Measurements from ENCODE around the gene RPS15. TPM values are rescaled to one million over a fixed set of nuclear protein-coding genes. Genes with fewer than 3 reads are reported as not detected.

Gene RPS15
- total RNA-seq, 2 donors from 2014 or later: 2,008 to 2,166 TPM

DNA sequence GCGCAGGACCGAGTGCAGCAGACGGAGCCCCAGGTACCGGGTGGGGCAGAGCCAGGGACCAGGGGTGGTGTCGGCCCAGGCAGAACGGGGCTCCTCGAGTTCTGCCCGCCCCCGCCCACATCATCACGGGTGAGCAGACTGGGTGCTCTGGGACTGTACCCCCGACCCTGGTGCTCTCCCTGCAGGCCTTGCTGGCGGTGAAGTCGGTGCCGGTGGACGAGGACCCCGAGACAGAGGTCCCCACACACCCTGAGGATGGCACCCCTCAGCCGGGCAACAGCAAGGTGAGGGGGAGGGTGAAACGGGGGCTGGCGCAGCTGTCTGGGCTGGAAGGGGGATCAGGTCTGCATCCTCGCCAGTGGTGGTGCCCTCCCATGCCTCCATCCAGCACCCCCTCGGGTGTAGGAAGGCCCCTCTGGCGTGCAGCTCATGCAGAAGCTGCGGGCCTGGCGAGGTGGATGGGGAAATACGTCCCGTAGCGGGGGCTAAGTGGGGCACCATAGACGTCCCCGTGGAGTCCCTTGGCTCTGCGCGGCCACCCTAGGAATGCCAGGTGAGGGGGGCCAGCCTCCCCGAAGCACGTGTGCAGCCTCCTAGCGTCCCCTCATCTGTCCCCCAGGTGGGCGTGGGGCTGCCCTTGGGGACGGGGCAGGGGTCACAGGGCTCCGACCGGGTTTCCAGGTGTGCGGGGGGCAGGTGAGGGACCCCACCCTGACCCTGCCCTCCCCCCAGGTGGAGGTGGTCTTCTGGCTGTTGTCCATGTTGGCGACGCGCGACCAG lies 18.1 kb downstream of the RPS15 start:
- ATAC-seq: peak; percentile 1
- no peak for TF ChIP-seq POLR2A (IDR thresholded peaks at IDR 0.05)
- TF ChIP-seq, protein P1, sequence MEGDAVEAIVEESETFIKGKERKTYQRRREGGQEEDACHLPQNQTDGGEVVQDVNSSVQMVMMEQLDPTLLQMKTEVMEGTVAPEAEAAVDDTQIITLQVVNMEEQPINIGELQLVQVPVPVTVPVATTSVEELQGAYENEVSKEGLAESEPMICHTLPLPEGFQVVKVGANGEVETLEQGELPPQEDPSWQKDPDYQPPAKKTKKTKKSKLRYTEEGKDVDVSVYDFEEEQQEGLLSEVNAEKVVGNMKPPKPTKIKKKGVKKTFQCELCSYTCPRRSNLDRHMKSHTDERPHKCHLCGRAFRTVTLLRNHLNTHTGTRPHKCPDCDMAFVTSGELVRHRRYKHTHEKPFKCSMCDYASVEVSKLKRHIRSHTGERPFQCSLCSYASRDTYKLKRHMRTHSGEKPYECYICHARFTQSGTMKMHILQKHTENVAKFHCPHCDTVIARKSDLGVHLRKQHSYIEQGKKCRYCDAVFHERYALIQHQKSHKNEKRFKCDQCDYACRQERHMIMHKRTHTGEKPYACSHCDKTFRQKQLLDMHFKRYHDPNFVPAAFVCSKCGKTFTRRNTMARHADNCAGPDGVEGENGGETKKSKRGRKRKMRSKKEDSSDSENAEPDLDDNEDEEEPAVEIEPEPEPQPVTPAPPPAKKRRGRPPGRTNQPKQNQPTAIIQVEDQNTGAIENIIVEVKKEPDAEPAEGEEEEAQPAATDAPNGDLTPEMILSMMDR (IDR thresholded peaks at IDR 0.05): no peak
- Histone ChIP-seq H3K27ac (no peak overlapping the region), H3K4me1 (peaks cover 43% of the 10 kb centered on the region), H3K36me3 (replicated peaks in 1 of 2; ENCODE audit: insufficient read depth in 1 of 2, low read depth in 2 of 2) (no peaks in the 10 kb centered on the region), H3K4me3 (no peak overlapping the region), H3K9me3 (no peaks in the 10 kb centered on the region), H3K27me3 (peaks cover 0 to 49% of the 10 kb centered on the region in 2 donors)
- WGBS, 2 donors: 16 to 18% methylated on average over 7 to 41 of the region's 43 CpGs
- intact Hi-C loops (cut with DNase I): no loop called here
- DNase-seq: no peak

DNA sequence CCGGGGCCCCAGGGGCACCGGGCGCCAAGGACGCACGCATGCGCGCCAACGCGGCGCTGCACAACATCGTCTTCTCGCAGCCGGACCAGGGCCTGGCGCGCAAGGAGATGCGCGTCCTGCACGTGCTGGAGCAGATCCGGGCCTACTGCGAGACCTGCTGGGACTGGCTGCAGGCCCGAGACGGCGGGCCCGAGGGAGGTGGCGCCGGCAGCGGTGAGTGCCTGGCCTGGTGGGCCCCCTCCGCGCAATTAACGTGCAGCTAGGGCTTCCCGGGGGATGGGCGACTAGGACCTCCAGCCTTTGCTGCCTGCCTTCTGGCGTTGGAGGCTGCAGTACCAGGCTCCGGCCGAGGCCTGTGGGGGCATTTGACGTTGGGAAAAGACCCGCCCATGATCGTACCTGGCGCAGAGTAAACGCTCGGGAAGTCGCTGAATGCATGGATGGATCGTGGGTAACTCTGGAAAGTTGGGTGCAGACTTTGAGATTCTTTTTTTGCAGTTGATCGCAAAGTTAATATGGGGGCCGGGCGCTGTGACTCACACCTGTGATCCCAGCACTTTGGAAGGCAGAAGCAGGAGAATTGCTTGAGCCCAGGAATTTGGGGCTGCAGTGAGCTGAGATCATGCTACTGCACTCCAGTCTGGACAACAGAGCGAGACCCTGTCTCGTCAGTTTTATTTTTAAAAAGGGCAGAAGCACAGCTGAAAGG lies 19.0 kb downstream of the RPS15 start:
- intact Hi-C loops (cut with DNase I): no loop called here
- no peak for DNase-seq
- Histone ChIP-seq H3K27me3 (peaks cover 0 to 41% of the 10 kb centered on the region in 2 donors), H3K4me3 (no peak overlapping the region), H3K27ac (no peak overlapping the region), H3K9me3 (no peaks in the 10 kb centered on the region), H3K36me3 (replicated peaks in 1 of 2; ENCODE audit: insufficient read depth in 1 of 2, low read depth in 2 of 2) (no peaks in the 10 kb centered on the region), H3K4me1 (peaks cover 43% of the 10 kb centered on the region)
- TF ChIP-seq POLR2A (IDR thresholded peaks at IDR 0.05): no peak
- TF ChIP-seq, protein P1 (IDR thresholded peaks at IDR 0.05): no peak
- 9 to 46% methylated on average over 11 to 48 of the region's 48 CpGs for WGBS, 2 donors
- no peak for ATAC-seq

DNA sequence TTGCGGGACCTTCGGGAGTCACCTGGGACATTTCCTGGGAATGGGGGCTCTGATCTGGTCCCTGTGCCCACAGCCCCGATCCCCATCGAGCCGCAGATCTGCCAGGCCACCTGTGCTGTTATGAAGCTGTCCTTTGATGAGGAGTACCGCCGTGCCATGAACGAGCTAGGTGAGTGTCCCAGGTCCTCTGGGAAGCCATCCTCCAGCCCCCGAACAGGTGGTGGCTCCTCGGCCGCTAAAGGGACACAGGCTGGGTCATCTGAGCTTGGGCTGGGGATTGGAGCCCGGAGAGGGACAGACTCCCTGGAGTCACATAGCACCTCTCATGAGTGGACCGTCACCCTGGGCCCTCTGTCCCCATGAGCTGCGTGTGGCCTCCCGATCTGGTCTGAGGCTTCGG lies 19.7 kb downstream of the RPS15 start:
- intact Hi-C loops (cut with DNase I): no loop called here
- no peak overlapping the region for H3K27ac ChIP-seq
- peaks cover 0 to 34% of the 10 kb centered on the region in 2 donors for H3K27me3 ChIP-seq
- DNase-seq: no peak
- no peaks in the 10 kb centered on the region for H3K9me3 ChIP-seq
- TF ChIP-seq POLR2A (IDR thresholded peaks at IDR 0.05): no peak
- TF ChIP-seq, protein P1 (IDR thresholded peaks at IDR 0.05): no peak
- no peak for ATAC-seq
- peaks cover 38% of the 10 kb centered on the region for H3K4me1 ChIP-seq
- H3K36me3 ChIP-seq (replicated peaks in 1 of 2; ENCODE audit: insufficient read depth in 1 of 2, low read depth in 2 of 2): no peaks in the 10 kb centered on the region
- WGBS, 2 donors: 74 to 75% methylated on average over 5 to 14 of the region's 16 CpGs
- no peak overlapping the region for H3K4me3 ChIP-seq

DNA sequence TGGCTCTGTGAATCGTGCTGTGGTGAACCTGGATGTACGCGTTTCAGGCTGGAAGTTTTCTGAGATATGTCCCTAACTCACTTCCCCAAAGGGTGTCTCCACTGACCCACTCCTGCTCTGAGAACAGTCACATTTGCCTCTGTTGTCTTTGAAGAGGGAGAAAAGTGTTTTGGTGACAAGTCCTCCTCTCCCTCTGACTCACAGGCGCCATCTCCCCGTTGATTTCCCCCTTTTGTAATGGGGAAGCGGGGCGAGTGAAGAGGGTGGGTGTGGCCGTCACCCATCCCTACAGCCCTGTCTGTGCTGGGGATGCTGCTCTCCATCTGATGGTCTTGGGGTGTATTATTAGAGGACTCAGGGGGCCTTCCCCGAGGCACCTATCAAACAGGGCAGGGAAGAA lies 21.3 kb downstream of the RPS15 start:
- peaks cover 26% of the 10 kb centered on the region for H3K4me1 ChIP-seq
- no peak overlapping the region for H3K27ac ChIP-seq
- DNase-seq: no peak
- no peak for TF ChIP-seq POLR2A (IDR thresholded peaks at IDR 0.05)
- TF ChIP-seq, protein P1 (IDR thresholded peaks at IDR 0.05): no peak
- H3K4me3 ChIP-seq: no peak overlapping the region
- no peak for ATAC-seq
- WGBS, 2 donors: 72 to 86% methylated on average over 9 of the region's 9 CpGs
- H3K9me3 ChIP-seq: no peaks in the 10 kb centered on the region
- intact Hi-C loops (cut with DNase I): no loop called here
- H3K27me3 ChIP-seq: peaks cover 0 to 26% of the 10 kb centered on the region in 2 donors
- H3K36me3 ChIP-seq (replicated peaks in 1 of 2; ENCODE audit: insufficient read depth in 1 of 2, low read depth in 2 of 2): no peaks in the 10 kb centered on the region

Measured in body of pancreas (tissue), 4 donors.